Right atrium auricular region (tissue), 2 donors: ENCODE results near the gene RPL3. TPM values are rescaled to one million over a fixed set of nuclear protein-coding genes. Genes with fewer than 3 reads are reported as not detected.
A peak's percentile ranks its signal among the peaks of the same experiment; 100 is the strongest.

Experiments
- DNase-seq: peaks from one replicate; pipeline ENCODE4 v3.0.0-alpha.2; 2019; ENCODE audit warnings: low spot score
- H3K27ac ChIP-seq, 2 donors: fragments of 200-600 bp; sonication (generic); 1 replicate in 1 of 2; 2 replicates in 1 of 2; pipeline ENCODE4 v1.5.1; 2016 to 2019
- H3K27me3 ChIP-seq, 2 donors: fragments of 200-600 bp; sonication (generic); one replicate each; pipeline versions ENCODE4 v1.5.1 to v1.6.0; 2017 to 2019
- H3K36me3 ChIP-seq: fragments of 200-600 bp; sonication (generic); one replicate; pipeline ENCODE4 v1.5.1; 2016
- H3K4me1 ChIP-seq, 2 donors: fragments of 200-600 bp; sonication (generic); one replicate each; pipeline versions ENCODE4 v1.5.1 to v1.6.0; 2017 to 2019
- H3K4me3 ChIP-seq, 2 donors: fragments of 200-600 bp; sonication (generic); 1 replicate in 1 of 2; 2 replicates in 1 of 2; pipeline ENCODE4 v1.5.1; 2017 to 2019; ENCODE audit warnings: mild to moderate bottlenecking in 1 of 2, moderate library complexity in 1 of 2
- H3K9me3 ChIP-seq, 2 donors: fragments of 200-600 bp; sonication (generic); one replicate each; pipeline ENCODE4 v1.5.1; 2019
- total RNA-seq, 2 donors: library from RNA; depleted of rRNA; stranded (reverse); fragments of >200 nt; gene quantifications; one replicate each; pipeline ENCODE4 v1.1.0, GENCODE V29; 2016
- TF ChIP-seq, protein P1 (sequence below), 2 donors: fragments of 200-600 bp; sonication (generic); IDR thresholded peaks; one replicate each; pipeline ENCODE4 v1.5.1; 2019; ENCODE audit warnings: antibody characterized with exemption in 2 of 2

The RPL3 gene
- total RNA-seq, 2 donors from 2014 or later: 440 to 1,190 TPM

DNA sequence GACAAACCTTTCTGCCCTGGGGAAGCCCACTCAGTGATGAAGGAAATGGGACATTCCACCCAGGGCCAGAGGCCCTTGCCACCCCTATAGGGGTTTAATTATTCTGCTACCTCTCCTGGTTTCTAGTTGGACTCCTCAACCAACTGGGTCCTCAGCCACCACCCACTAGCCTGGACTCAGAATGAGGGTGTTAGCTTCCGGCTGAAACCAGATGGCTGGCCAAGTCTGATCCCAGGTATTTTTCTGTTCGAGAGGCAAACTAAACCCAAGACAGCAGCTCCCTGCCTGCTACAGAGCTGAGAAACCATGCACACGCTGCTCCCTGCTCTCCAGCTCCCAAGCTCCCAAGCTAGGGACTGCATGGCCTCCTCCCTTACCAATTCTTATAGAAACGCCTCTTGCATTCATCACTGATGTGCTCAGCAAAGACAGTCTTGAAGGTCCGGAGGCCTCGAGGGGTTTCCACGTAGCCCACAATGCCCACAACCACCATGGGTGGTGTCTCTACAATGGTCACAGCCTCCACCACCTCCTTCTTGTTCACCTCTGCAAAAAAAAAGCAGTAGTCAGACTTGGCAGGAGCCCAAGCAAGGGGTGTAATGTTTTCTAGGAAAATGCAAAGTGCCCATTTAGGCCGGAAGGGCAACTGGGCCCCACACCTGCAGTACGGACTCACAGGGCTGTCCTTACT, 2.2 kb downstream of the RPL3 start:
- Histone ChIP-seq H3K9me3 (no peaks in the 10 kb centered on the region), H3K4me3 (peak overlapping the region in 1 of 2 donors; percentile 2), H3K4me1 (peaks cover 0 to 52% of the 10 kb centered on the region in 2 donors), H3K27me3 (no peaks in the 10 kb centered on the region), H3K27ac (peak overlapping the region; percentile 97 to 99), H3K36me3 (peaks cover 62% of the 10 kb centered on the region)
- TF ChIP-seq, protein P1, sequence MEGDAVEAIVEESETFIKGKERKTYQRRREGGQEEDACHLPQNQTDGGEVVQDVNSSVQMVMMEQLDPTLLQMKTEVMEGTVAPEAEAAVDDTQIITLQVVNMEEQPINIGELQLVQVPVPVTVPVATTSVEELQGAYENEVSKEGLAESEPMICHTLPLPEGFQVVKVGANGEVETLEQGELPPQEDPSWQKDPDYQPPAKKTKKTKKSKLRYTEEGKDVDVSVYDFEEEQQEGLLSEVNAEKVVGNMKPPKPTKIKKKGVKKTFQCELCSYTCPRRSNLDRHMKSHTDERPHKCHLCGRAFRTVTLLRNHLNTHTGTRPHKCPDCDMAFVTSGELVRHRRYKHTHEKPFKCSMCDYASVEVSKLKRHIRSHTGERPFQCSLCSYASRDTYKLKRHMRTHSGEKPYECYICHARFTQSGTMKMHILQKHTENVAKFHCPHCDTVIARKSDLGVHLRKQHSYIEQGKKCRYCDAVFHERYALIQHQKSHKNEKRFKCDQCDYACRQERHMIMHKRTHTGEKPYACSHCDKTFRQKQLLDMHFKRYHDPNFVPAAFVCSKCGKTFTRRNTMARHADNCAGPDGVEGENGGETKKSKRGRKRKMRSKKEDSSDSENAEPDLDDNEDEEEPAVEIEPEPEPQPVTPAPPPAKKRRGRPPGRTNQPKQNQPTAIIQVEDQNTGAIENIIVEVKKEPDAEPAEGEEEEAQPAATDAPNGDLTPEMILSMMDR (IDR thresholded peaks at IDR 0.05): no peak
- no peak for DNase-seq

DNA sequence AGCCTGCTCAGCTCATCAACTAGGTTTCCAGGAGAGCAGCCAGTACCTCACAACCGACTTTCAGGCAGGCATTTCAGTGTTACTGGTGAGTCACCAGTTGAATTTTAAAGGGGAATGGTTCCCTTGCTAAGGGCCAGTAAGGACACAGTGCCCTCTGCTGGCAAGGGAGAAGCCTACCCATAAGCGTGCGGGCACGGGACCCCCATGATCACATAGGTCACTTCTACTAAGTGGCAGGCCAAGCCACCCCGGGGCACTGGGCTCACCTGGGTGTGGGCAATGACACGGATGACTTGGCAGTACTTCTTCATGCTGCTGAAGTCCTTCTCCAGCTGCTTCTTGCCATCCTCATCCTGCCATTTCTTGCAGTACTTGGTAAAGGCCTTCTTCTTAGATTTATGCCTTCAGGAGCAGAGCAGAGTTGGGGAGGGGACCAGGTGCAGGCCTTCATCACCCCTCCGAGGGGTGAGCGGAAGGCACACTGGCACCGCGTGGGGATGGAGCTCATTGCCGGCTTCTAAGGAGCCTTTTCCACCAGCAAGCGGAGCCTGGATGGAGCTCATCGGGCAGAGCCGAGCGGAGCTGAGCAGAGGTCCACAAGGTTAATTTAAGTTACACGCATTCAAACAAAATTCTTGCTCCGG, 2.9 kb downstream of the RPL3 start:
- H3K36me3 ChIP-seq: peaks cover 68% of the 10 kb centered on the region
- peak; percentile 87 for DNase-seq
- peak overlapping the region; percentile 75 to 99 for H3K27ac ChIP-seq
- no peaks in the 10 kb centered on the region for H3K9me3 ChIP-seq
- H3K4me1 ChIP-seq: peaks cover 0 to 52% of the 10 kb centered on the region in 2 donors
- H3K27me3 ChIP-seq: no peaks in the 10 kb centered on the region
- peak overlapping the region in 1 of 2 donors; percentile 16 for H3K4me3 ChIP-seq
- TF ChIP-seq, protein P1 (IDR thresholded peaks at IDR 0.05): peak; percentile 89 to 94

DNA sequence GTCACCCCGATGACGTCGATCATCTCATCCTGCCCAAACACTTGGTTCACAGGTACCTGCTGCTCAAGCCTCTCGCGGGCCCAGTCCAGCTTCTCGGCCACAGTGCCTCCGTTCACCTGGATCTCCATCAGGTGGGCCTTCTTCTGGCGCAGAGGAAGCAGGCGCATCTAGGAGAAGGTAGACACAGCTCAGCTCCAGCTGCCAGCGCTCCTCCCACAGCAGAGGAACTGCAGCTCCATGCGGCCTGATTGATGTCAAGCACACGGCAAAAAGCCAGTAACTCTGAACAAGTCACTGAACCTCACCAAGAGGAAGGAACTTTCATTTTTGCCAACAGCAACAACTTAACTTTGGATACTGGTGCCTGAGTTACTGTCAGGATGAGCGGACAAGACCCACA, 4.0 kb downstream of the RPL3 start:
- H3K9me3 ChIP-seq: no peaks in the 10 kb centered on the region
- no peak for DNase-seq
- H3K36me3 ChIP-seq: peaks cover 69% of the 10 kb centered on the region
- peaks cover 0 to 61% of the 10 kb centered on the region in 2 donors for H3K4me1 ChIP-seq
- TF ChIP-seq, protein P1 (IDR thresholded peaks at IDR 0.05): no peak
- no peaks in the 10 kb centered on the region for H3K27me3 ChIP-seq
- peak overlapping the region; percentile 75 to 99 for H3K27ac ChIP-seq
- H3K4me3 ChIP-seq: no peak overlapping the region

DNA sequence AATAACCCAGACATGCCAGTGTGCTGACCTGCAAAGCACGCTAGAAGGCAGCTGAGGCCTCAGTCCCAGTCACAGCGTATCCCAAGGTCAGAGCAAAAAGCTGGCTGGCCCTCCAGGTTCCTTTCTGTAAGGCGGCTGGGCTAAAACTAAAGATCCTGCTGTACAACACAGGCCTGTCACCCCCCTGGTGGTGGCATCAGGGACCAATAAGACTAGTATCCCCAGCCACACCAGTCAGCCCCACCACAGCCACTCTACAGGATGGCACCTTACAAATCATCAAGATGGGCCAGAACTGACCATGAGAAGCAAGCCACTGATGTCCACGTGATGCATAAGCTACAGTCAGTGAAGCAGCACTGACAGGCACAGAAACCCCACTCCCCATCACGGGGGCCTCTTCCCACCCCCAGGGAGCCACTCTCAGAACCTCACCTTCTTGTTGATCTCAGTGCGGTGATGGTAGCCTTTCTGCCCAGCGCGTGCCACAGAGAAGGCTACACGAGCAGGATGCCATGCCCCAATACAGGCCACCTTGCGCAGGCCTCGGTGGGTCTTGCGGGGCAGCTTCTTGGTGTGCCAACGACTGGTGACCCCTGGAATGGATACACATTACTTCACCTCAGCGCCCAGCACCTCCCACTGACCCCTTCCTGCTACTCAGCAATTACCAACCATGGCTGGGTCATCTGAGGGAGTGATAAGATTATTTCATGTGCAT, 5.0 kb downstream of the RPL3 start:
- Histone ChIP-seq H3K36me3 (peaks cover 69% of the 10 kb centered on the region), H3K4me3 (no peak overlapping the region), H3K4me1 (peaks cover 0 to 71% of the 10 kb centered on the region in 2 donors), H3K27ac (peak overlapping the region; percentile 75 to 99), H3K27me3 (no peaks in the 10 kb centered on the region), H3K9me3 (no peaks in the 10 kb centered on the region)
- DNase-seq: no peak
- TF ChIP-seq, protein P1 (IDR thresholded peaks at IDR 0.05): no peak

DNA sequence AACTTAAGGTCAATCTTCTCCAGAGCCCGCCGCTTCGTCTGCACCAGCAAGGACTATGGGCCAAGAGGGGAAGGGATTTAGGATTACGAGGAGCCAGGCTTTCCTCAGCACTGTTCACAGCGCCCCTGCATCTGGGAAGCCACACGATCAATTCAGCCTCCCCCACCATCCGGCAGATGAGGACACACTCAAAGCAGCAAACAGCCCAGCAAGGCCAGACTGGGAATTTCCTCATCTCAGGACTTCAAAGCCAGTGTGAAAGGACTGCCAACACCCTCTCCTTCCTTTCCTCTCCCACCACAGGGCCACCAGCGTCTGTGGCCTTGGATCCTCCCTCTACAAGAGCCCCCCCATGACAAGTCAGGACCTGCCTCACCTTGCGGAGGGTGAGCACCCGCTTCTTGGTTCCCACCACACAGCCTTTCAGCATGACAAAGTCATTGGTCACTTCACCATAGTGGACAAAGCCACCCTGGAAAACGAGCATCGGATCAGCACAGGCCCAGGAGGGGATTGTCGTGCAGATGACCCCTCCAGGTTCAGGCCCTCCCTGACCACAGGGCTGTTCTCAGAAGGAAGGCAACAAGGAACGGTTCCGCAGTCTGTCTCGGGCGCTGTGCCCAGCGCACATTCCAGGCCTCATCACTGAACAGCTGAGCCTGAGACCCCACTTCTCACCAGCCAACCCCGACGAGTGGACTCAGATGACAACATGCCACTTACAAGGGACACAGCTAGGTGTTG, 6.0 kb downstream of the RPL3 start:
- TF ChIP-seq, protein P1 (IDR thresholded peaks at IDR 0.05): no peak
- H3K27ac ChIP-seq: peak overlapping the region; percentile 75 to 99
- H3K9me3 ChIP-seq: no peaks in the 10 kb centered on the region
- H3K27me3 ChIP-seq: no peaks in the 10 kb centered on the region
- DNase-seq: no peak
- peaks cover 0 to 76% of the 10 kb centered on the region in 2 donors for H3K4me1 ChIP-seq
- H3K36me3 ChIP-seq: peaks cover 69% of the 10 kb centered on the region
- no peak overlapping the region for H3K4me3 ChIP-seq
